Vagina (tissue), 2 donors: Measurements from ENCODE around the gene ELAPOR2. TPM values are rescaled to one million over a fixed set of nuclear protein-coding genes. Genes with fewer than 3 reads are reported as not detected.

ENCODE experiments used
- DNase-seq, 2 donors: peaks; one replicate each; pipeline ENCODE4 v3.0.0-alpha.2; 2017; ENCODE audit errors: extremely low spot score in 2 of 2
- H3K27ac ChIP-seq: fragments of 200-600 bp; sonication (generic); one replicate; pipeline ENCODE4 v1.5.1; 2019
- H3K27me3 ChIP-seq: fragments of 200-600 bp; sonication (generic); one replicate; pipeline ENCODE4 v1.5.1; 2019
- H3K36me3 ChIP-seq, 2 donors: fragments of 200-600 bp; sonication (generic); one replicate each; pipeline ENCODE4 v1.5.1; 2017 to 2019
- H3K4me1 ChIP-seq: fragments of 200-600 bp; sonication (generic); one replicate; pipeline ENCODE4 v1.5.1; 2019
- H3K4me3 ChIP-seq, 2 donors: fragments of 200-600 bp; sonication (generic); 1 replicate in 1 of 2; 2 replicates in 1 of 2; pipeline ENCODE4 v1.5.1; 2016 to 2019
- H3K9me3 ChIP-seq: fragments of 200-600 bp; sonication (generic); one replicate; pipeline ENCODE4 v1.5.1; 2019
- POLR2A ChIP-seq, 2 donors: fragments of 450-650 bp; IDR thresholded peaks; one replicate each; pipeline ENCODE4 v1.6.1; 2017; ENCODE audit warnings: antibody characterized with exemption in 2 of 2, mild to moderate bottlenecking in 2 of 2, moderate library complexity in 2 of 2
- POLR2AphosphoS5 ChIP-seq, 2 donors: sonication (generic); formaldehyde crosslinking; IDR thresholded peaks; one replicate each; pipeline ENCODE4 v1.9.0; 2017; ENCODE audit warnings: antibody characterized with exemption in 2 of 2, mild to moderate bottlenecking in 2 of 2, low read depth in 1 of 2; ENCODE audit not compliant: insufficient read depth in 1 of 2
- intact Hi-C: fragments of 100-400 bp; cut with DNase I; formaldehyde crosslinking; loops from one replicate; pipeline ENCODE4 v1.15.1; 2023
- total RNA-seq: library from RNA; depleted of rRNA; stranded (reverse); fragments of >200 nt; gene quantifications from one replicate; pipeline ENCODE4 v1.2.3, GENCODE V29; 2016
- TF ChIP-seq, protein P1 (sequence below), 3 experiments: fragments of 450-650 bp in 2 of 3; fragments of 200-600 bp in 1 of 3; sonication (generic) in 1 of 3; IDR thresholded peaks; one replicate each; pipeline ENCODE4 v1.5.1; 2017 to 2019; ENCODE audit warnings: antibody characterized with exemption in 3 of 3, mild to moderate bottlenecking in 2 of 3, moderate library complexity in 2 of 3

Gene ELAPOR2
- total RNA-seq, 1 donor from 2014 or later: 5.6 TPM

DNA sequence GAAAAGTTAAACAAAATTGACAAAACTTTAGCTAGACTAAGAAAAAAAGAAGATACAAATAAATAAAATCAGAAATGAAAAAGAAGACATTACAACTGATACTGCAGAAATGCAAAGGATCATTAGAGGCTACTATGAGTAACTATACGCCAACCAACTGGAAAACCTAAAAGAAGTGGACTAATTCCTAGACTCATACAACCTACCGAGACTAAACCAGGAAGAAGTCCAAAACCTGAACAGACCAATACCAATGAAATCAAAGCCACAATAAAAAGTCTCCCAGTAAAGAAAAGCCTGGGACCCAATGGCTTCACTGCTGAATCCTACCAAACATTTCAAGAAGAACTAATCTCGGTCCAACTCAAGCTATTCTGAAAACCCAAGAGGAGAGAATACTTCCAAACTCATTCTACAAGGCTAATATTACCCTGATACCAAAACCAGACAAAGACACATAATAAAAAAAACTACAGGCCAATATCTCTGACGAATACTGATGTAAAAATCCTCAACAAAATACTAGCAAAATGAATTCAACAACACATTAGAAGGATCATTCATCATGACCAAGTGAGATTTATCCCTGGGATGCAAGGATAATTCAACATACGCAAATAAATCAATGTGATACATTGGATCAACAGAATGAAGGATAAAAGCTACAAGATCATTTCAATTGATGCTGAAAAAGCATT lies 20.3 kb downstream of the ELAPOR2 start:
- H3K36me3 ChIP-seq: no peaks in the 10 kb centered on the region
- H3K9me3 ChIP-seq: no peaks in the 10 kb centered on the region
- intact Hi-C loops: no loop called here
- no peaks in the 10 kb centered on the region for H3K27me3 ChIP-seq
- DNase-seq: no peak
- H3K4me3 ChIP-seq: peak overlapping the region in 1 of 2 donors; percentile 16
- no peak overlapping the region for H3K27ac ChIP-seq
- TF ChIP-seq POLR2A (IDR thresholded peaks at IDR 0.05): no peak
- TF ChIP-seq, protein P1, sequence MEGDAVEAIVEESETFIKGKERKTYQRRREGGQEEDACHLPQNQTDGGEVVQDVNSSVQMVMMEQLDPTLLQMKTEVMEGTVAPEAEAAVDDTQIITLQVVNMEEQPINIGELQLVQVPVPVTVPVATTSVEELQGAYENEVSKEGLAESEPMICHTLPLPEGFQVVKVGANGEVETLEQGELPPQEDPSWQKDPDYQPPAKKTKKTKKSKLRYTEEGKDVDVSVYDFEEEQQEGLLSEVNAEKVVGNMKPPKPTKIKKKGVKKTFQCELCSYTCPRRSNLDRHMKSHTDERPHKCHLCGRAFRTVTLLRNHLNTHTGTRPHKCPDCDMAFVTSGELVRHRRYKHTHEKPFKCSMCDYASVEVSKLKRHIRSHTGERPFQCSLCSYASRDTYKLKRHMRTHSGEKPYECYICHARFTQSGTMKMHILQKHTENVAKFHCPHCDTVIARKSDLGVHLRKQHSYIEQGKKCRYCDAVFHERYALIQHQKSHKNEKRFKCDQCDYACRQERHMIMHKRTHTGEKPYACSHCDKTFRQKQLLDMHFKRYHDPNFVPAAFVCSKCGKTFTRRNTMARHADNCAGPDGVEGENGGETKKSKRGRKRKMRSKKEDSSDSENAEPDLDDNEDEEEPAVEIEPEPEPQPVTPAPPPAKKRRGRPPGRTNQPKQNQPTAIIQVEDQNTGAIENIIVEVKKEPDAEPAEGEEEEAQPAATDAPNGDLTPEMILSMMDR (IDR thresholded peaks at IDR 0.05): no peak
- TF ChIP-seq POLR2AphosphoS5 (IDR thresholded peaks at IDR 0.05; ENCODE audit: insufficient read depth in 1 of 2, low read depth in 1 of 2): no peak
- no peaks in the 10 kb centered on the region for H3K4me1 ChIP-seq

DNA sequence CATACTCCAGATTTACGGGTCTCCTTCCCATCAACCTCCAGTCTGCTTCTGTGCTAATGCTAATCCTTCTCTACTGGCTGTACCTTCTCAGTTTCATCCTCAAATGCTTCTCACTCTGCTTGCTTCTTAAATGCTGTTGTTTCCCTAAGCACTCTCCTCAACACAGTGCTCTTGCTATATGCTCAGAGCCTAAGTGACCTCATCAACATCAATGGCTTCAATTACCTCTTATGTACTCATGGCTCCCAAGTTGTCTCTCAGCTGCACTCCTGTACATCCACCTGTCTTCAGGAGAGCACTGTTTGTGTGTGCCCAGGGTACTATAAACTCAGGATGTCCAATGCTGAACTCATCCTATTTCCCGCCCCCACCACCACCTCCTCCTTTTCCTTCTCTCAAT lies 22.5 kb downstream of the ELAPOR2 start:
- Histone ChIP-seq H3K36me3 (no peaks in the 10 kb centered on the region), H3K9me3 (no peaks in the 10 kb centered on the region), H3K27me3 (no peaks in the 10 kb centered on the region), H3K4me3 (no peak overlapping the region), H3K27ac (no peak overlapping the region), H3K4me1 (no peaks in the 10 kb centered on the region)
- intact Hi-C loops: no loop called here
- TF ChIP-seq POLR2A (IDR thresholded peaks at IDR 0.05) (no peak), POLR2AphosphoS5 (IDR thresholded peaks at IDR 0.05; ENCODE audit: insufficient read depth in 1 of 2, low read depth in 1 of 2) (no peak)
- TF ChIP-seq, protein P1 (IDR thresholded peaks at IDR 0.05): no peak
- DNase-seq: no peak

DNA sequence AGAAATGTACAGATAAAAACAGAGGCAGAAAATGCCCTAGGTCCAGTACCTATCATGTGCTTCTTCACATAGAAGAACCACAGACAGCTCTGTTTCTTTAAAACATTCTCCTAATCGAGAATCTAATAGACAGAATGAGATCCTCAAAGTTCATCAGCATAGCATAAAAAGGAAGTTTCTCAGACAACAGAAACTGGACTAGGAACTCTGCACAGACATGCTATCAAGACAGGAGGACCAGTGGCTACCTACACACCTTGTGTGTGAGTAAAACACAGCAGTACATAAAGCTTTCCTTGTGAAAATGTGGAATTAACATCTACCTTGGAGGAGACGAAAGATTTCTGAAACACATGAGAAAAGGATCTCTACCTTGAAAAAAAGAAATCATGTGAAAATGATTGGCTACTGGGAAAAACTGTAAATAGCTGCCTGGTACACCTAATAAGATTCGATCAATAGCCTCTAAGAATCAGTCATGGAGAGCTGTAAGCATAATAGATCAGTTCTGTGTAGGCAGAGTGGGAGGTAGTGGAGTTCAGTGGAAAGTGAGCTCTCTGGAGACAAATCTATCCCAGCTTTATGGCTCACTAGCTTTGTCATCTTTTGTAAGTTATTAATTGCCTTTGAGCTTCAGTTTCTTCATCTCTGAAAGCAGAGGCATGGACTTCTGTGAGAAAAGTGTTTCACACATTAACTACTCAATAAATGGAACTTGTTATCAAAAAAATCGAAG lies 26.7 kb downstream of the ELAPOR2 start:
- Histone ChIP-seq H3K9me3 (no peaks in the 10 kb centered on the region), H3K27ac (no peak overlapping the region), H3K4me1 (no peaks in the 10 kb centered on the region), H3K27me3 (no peaks in the 10 kb centered on the region), H3K4me3 (no peak overlapping the region), H3K36me3 (no peaks in the 10 kb centered on the region)
- TF ChIP-seq POLR2AphosphoS5 (IDR thresholded peaks at IDR 0.05; ENCODE audit: insufficient read depth in 1 of 2, low read depth in 1 of 2) (no peak), POLR2A (IDR thresholded peaks at IDR 0.05) (no peak)
- TF ChIP-seq, protein P1 (IDR thresholded peaks at IDR 0.05): no peak
- DNase-seq: no peak
- intact Hi-C loops: no loop called here

GRCh38 chr7:87029078-87029477 lies 30.4 kb downstream of the ELAPOR2 start:
- no peaks in the 10 kb centered on the region for H3K27me3 ChIP-seq
- no peak overlapping the region for H3K27ac ChIP-seq
- intact Hi-C loops: no loop called here
- DNase-seq: no peak
- H3K4me1 ChIP-seq: no peaks in the 10 kb centered on the region
- no peaks in the 10 kb centered on the region for H3K9me3 ChIP-seq
- no peaks in the 10 kb centered on the region for H3K36me3 ChIP-seq
- H3K4me3 ChIP-seq: no peak overlapping the region
- TF ChIP-seq POLR2A (IDR thresholded peaks at IDR 0.05) (no peak), POLR2AphosphoS5 (IDR thresholded peaks at IDR 0.05; ENCODE audit: insufficient read depth in 1 of 2, low read depth in 1 of 2) (no peak)
- TF ChIP-seq, protein P1 (IDR thresholded peaks at IDR 0.05): no peak

DNA sequence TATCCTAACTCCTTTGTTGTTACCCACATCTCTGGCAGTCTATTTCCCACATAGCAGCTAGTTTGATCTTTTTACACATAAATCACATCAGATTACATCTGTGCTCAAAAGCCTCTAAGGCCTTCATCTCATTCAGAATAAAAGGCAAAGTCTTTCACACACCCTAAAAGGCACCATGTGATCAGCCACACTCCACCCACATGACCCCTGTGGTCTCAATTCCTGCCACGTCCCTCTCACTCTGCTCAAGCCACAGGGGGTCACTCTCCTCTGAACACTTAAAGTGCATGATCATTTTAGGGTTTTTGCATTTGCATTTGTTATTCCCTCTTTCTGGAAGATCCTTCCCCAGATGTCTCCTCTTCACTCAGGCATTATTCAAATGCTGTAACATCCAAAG lies 30.8 kb downstream of the ELAPOR2 start:
- Histone ChIP-seq H3K27ac (no peak overlapping the region), H3K9me3 (no peaks in the 10 kb centered on the region), H3K4me3 (no peak overlapping the region), H3K27me3 (no peaks in the 10 kb centered on the region), H3K36me3 (no peaks in the 10 kb centered on the region), H3K4me1 (no peaks in the 10 kb centered on the region)
- DNase-seq: no peak
- TF ChIP-seq POLR2AphosphoS5 (IDR thresholded peaks at IDR 0.05; ENCODE audit: insufficient read depth in 1 of 2, low read depth in 1 of 2) (no peak), POLR2A (IDR thresholded peaks at IDR 0.05) (no peak)
- TF ChIP-seq, protein P1 (IDR thresholded peaks at IDR 0.05): no peak
- intact Hi-C loops: no loop called here
